ENCODE measurements around the gene SLC1A2. TPM values are rescaled to one million over a fixed set of nuclear protein-coding genes. Genes with fewer than 3 reads are reported as not detected.

Gene SLC1A2
- total RNA-seq, 1 experiment from 2014 or later = 0.50 TPM

GRCh38 chr11:35246745-35247144, 172.6 kb downstream of the SLC1A2 start (continued):
- no peak for TF ChIP-seq ZNF281 (CRISPR knock-in tag; IDR thresholded peaks at IDR 0.05)
- TF ChIP-seq HMGA2 (CRISPR knock-in tag; IDR thresholded peaks at IDR 0.05) = no peak

- POLR2A ChIA-PET = interaction anchor here (0.5 kb wide), 1 partner anchor 45 kb away, joined by 6 read pairs; no protein-coding TSS in a partner anchor
- no peaks in the 10 kb centered on the region for H3K36me3 Mint-ChIP-seq
- ATAC-seq (no peak), DNase-seq (ENCODE audit: low spot score) (no peak)
- H3K27me3 Mint-ChIP-seq (ENCODE audit: low read depth) = no peaks in the 10 kb centered on the region
- H3K9me3 Mint-ChIP-seq = no peaks in the 10 kb centered on the region
- CTCF ChIA-PET = no interaction called here
- TF ChIP-seq OVOL2 (CRISPR knock-in tag; IDR thresholded peaks at IDR 0.05; ENCODE audit: borderline replicate concordance) = no peak
- no peak for TF ChIP-seq TEAD1 (CRISPR knock-in tag; IDR thresholded peaks at IDR 0.05)
- no peak for TF ChIP-seq CREB1 (CRISPR knock-in tag; IDR thresholded peaks at IDR 0.05)
- TF ChIP-seq NR1H2 (CRISPR knock-in tag; IDR thresholded peaks at IDR 0.05) = no peak
- H3K4me1 Mint-ChIP-seq = no peaks in the 10 kb centered on the region
- H3K27ac Mint-ChIP-seq = no peak overlapping the region
- no peak overlapping the region for H3K4me3 Mint-ChIP-seq
These were observed 173.6 kb downstream of the SLC1A2 start for GRCh38 chr11:35245786-35246185.

- DNase-seq (ENCODE audit: low spot score) (no peak), ATAC-seq (no peak)
- no peak for TF ChIP-seq EMX1 (CRISPR knock-in tag; IDR thresholded peaks at IDR 0.05)
- no peak for TF ChIP-seq ZNF121 (CRISPR knock-in tag; IDR thresholded peaks at IDR 0.05)
- TF ChIP-seq ZNF232 (CRISPR knock-in tag; IDR thresholded peaks at IDR 0.05) = no peak
- TF ChIP-seq FOXP4 (CRISPR knock-in tag; IDR thresholded peaks at IDR 0.05) = no peak
- Mint-ChIP-seq H3K4me3 (no peak overlapping the region), H3K27ac (no peak overlapping the region), H3K9me3 (no peaks in the 10 kb centered on the region), H3K27me3 (ENCODE audit: low read depth) (no peaks in the 10 kb centered on the region; the same call in 1 of the 2 replicates), H3K4me1 (no peaks in the 10 kb centered on the region), H3K36me3 (no peaks in the 10 kb centered on the region)
- ChIA-PET CTCF (no interaction called here), POLR2A (no interaction called here)
These were observed 174.3 kb downstream of the SLC1A2 start for GRCh38 chr11:35245056-35245455.

- no peak for TF ChIP-seq KAT7 (CRISPR knock-in tag; IDR thresholded peaks at IDR 0.05; ENCODE audit: borderline replicate concordance)
- no peak for TF ChIP-seq ZNF138 (CRISPR knock-in tag; conservative IDR thresholded peaks at IDR 0.05)
- no peak for TF ChIP-seq ZBTB21 (CRISPR knock-in tag; IDR thresholded peaks at IDR 0.05; ENCODE audit: borderline replicate concordance)
- TF ChIP-seq MLX (CRISPR knock-in tag; IDR thresholded peaks at IDR 0.05) = no peak
- no peak for TF ChIP-seq NR2C2 (CRISPR knock-in tag; IDR thresholded peaks at IDR 0.05)
- no peak for TF ChIP-seq ZNF512 (CRISPR knock-in tag; IDR thresholded peaks at IDR 0.05; ENCODE audit: borderline replicate concordance)
- Mint-ChIP-seq H3K36me3 (no peaks in the 10 kb centered on the region), H3K4me1 (no peaks in the 10 kb centered on the region), H3K9me3 (no peaks in the 10 kb centered on the region), H3K4me3 (no peak overlapping the region), H3K27ac (no peak overlapping the region), H3K27me3 (ENCODE audit: low read depth) (no peaks in the 10 kb centered on the region; the same call in 1 of the 2 replicates)
- ATAC-seq = no peak
- CTCF ChIA-PET = no interaction called here
- no peak for DNase-seq (ENCODE audit: low spot score)
- POLR2A ChIA-PET = no interaction called here
These were observed 175.6 kb downstream of the SLC1A2 start for GRCh38 chr11:35243774-35244173.
